Caco-2 (cell line): ENCODE results near the gene KRTCAP2. TPM values are rescaled to one million over a fixed set of nuclear protein-coding genes. Genes with fewer than 3 reads are reported as not detected.

ENCODE experiments used
- BruUV-seq: library from RNA; stranded (reverse); fragments of 400-500 nt; replicated peaks from 2 replicates; lab custom pipeline; 2021; lab: Mats Ljungman, UMichigan
- CTCF ChIA-PET: fragments of 300-600 bp; sonication (Branson Sonifier 250); formaldehyde crosslinking; loops from one replicate; lab custom pipeline; 2022; ENCODE audit warnings: antibody characterized with exemption; lab: Charles Lee
- POLR2A ChIA-PET: fragments of 300-600 bp; sonication (Branson Sonifier 250); formaldehyde crosslinking; loops from one replicate; lab custom pipeline; 2022; ENCODE audit warnings: antibody characterized with exemption; lab: Charles Lee
- DNase-seq, 2 experiments: peaks; one replicate each; pipeline versions ENCODE4 v3.0.0 to v3.0.0-alpha.2; 2020 to 2022
- H3K27me3 ChIP-seq: replicated peaks from 2 replicates; pipeline ENCODE4 v1.6.0; 2011; ENCODE audit warnings: low read length; ENCODE audit not compliant: control insufficient read depth, insufficient read depth
- H3K36me3 ChIP-seq: 2 replicates; pipeline ENCODE4 v1.5.1; 2011; ENCODE audit warnings: low read length; ENCODE audit not compliant: control insufficient read depth, insufficient read depth
- H3K4me1 ChIP-seq: fragments of 250-450 bp; sonication (Bioruptor Pico); 2 replicates; pipeline ENCODE4 v1.5.1; 2020; ENCODE audit warnings: mild to moderate bottlenecking
- H3K4me3 ChIP-seq: 2 replicates; pipeline ENCODE4 v1.5.1; 2011; ENCODE audit warnings: low read depth, mild to moderate bottlenecking, control low read depth, low read length
- H3K9me3 ChIP-seq: fragments of 250-450 bp; sonication (Bioruptor Pico); 2 replicates; pipeline ENCODE4 v1.5.1; 2020; ENCODE audit warnings: mild to moderate bottlenecking, moderate library complexity
- H3K27ac Mint-ChIP-seq: one replicate; pipeline ENCODE4 v1.8.0; 2022; ENCODE audit warnings: mixed read lengths; ENCODE audit not compliant: unreplicated experiment
- H3K27me3 Mint-ChIP-seq: one replicate; pipeline ENCODE4 v1.8.0; 2022; ENCODE audit warnings: mixed read lengths; ENCODE audit not compliant: insufficient read depth, unreplicated experiment
- H3K36me3 Mint-ChIP-seq: one replicate; pipeline ENCODE4 v1.8.0; 2022; ENCODE audit warnings: mild to moderate bottlenecking, mixed read lengths; ENCODE audit not compliant: insufficient read depth, unreplicated experiment
- H3K4me1 Mint-ChIP-seq: one replicate; pipeline ENCODE4 v1.8.0; 2022; ENCODE audit warnings: low read depth, mixed read lengths; ENCODE audit not compliant: unreplicated experiment
- H3K4me3 Mint-ChIP-seq: one replicate; pipeline ENCODE4 v1.8.0; 2022; ENCODE audit warnings: mild to moderate bottlenecking, moderate library complexity, mixed read lengths; ENCODE audit not compliant: unreplicated experiment
- H3K9me3 Mint-ChIP-seq: one replicate; pipeline ENCODE4 v1.8.0; 2022; ENCODE audit warnings: mixed read lengths; ENCODE audit not compliant: unreplicated experiment
- intact Hi-C: fragments of 100-400 bp; cut with micrococcal nuclease; formaldehyde crosslinking; loops from one replicate; pipeline ENCODE4 v1.10.0; 2022; ENCODE audit not compliant: unreplicated experiment
- total RNA-seq: library from RNA; stranded (reverse); gene quantifications from 2 replicates; pipeline ENCODE4 v1.2.3, GENCODE V29; 2022
- TF ChIP-seq, protein P1 (sequence below), 2 experiments: fragments of 200-600 bp in 1 of 2; IDR thresholded peaks; 1 replicate in 1 of 2; 2 replicates in 1 of 2; pipeline versions ENCODE4 v1.5.1 to v1.8.0; 2011 to 2022; ENCODE audit warnings: antibody characterized with exemption in 1 of 2, control low read depth in 1 of 2, inconsistent platforms in 1 of 2, low read depth in 1 of 2, low read length in 1 of 2, mild to moderate bottlenecking in 1 of 2, moderate library complexity in 1 of 2; ENCODE audit not compliant: insufficient read depth in 1 of 2, severe bottlenecking in 1 of 2, unreplicated experiment in 1 of 2

KRTCAP2 gene
- total RNA-seq, 1 experiment from 2014 or later: 215 TPM

DNA sequence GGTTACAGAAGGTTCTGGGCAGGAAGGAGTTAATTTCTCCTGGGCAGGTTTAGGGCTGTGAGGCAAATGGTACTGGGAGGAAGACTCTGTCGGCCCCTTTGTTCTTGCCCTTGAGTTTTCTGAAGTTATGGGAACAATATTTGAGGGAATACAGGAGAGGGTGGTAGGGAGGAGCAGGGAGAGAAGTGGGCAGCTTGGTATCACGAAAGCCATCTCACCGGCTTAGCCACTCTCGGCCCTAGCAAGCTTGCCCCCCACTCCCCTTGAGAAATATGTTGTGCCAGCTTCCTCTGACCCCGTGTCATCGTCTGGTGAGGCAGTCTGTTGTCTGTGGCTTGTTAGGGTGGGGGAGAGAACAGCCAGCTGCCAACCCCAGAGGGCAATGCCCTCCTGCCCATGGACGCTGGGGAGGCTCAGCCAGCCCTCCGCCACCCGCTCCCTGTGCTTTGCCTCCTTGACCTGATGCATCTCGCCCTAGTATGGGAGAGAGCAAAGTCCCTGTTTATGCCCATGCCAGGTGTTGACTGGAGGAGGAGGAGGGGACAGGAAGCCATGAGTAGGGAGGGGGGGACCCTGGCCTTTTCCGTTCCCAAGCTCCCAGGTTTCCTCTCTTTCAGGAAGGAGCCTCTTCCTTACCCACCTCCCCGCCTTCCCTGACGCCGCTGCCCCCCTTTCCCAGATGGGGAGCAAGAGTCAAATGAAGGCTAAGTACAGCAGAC lies 44.2 kb downstream of the KRTCAP2 start:
- intact Hi-C loops: loop anchor here (5.0 kb wide), 1 partner anchor 127 kb away; the partner anchor contains the start of gene ZBTB7B
- Mint-ChIP-seq H3K4me3 (peak overlapping the region; percentile 89), H3K9me3 (no peaks in the 10 kb centered on the region), H3K27ac (peak overlapping the region; percentile 80), H3K36me3 (peaks cover 57% of the 10 kb centered on the region), H3K27me3 (no peaks in the 10 kb centered on the region), H3K4me1 (peaks cover 52% of the 10 kb centered on the region)
- BruUV-seq: TSS peak; percentile 61
- peaks cover 9% of the 10 kb centered on the region for H3K36me3 ChIP-seq
- ChIA-PET CTCF (interaction anchor here (0.7 to 3.7 kb wide), 4 partner anchors 37 to 65 kb away, joined by 3 to 16 read pairs (median 10); partner anchors contain the start of gene KRTCAP2), POLR2A (interaction anchor here (1.2 kb wide), 1 partner anchor 9 kb away, joined by 3 read pairs; no protein-coding TSS in a partner anchor)
- TF ChIP-seq, protein P1, sequence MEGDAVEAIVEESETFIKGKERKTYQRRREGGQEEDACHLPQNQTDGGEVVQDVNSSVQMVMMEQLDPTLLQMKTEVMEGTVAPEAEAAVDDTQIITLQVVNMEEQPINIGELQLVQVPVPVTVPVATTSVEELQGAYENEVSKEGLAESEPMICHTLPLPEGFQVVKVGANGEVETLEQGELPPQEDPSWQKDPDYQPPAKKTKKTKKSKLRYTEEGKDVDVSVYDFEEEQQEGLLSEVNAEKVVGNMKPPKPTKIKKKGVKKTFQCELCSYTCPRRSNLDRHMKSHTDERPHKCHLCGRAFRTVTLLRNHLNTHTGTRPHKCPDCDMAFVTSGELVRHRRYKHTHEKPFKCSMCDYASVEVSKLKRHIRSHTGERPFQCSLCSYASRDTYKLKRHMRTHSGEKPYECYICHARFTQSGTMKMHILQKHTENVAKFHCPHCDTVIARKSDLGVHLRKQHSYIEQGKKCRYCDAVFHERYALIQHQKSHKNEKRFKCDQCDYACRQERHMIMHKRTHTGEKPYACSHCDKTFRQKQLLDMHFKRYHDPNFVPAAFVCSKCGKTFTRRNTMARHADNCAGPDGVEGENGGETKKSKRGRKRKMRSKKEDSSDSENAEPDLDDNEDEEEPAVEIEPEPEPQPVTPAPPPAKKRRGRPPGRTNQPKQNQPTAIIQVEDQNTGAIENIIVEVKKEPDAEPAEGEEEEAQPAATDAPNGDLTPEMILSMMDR (IDR thresholded peaks at IDR 0.05; ENCODE audit: insufficient read depth in 1 of 2, low read depth in 1 of 2, low read length in 1 of 2, severe bottlenecking in 1 of 2, unreplicated experiment in 1 of 2): no peak
- no peaks in the 10 kb centered on the region for H3K9me3 ChIP-seq
- H3K4me1 ChIP-seq: peaks cover 49% of the 10 kb centered on the region
- no peaks in the 10 kb centered on the region for H3K27me3 ChIP-seq
- H3K4me3 ChIP-seq: peak overlapping the region; percentile 68
- peak; percentile 35 to 54 for DNase-seq

DNA sequence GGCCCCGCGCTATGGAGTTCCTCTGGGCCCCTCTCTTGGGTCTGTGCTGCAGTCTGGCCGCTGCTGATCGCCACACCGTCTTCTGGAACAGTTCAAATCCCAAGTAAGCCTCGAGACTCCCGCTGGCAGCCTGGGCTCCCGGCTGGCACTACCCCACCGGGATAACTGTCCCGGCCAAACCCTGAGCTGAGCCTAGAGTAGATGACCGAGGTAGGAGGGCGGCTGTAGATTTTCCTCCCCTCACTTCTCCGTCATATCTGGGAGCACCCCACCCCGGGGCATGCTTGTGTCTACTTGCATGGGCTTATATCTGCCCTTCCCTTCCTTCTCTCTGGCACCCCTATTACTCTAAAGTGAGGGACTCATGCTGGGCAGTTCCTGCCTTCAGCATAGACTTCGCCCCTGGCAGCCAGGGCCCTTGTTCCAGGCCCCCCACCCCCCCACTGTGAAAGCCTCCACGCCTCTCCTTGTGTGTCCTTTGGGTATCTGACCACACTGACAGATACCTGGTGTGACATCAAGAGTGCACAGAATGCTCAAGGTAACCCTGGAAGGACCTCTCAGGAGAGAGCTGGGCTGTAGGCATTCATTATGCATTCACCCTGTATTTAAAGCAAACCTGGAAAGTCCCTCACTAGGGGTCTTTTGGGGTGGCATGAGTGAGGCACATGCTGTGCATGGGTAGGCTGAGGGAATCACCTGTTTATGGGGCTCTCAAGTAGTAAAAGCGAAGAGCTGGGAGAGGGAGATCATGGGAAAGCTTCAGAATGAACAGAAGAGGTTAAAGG lies 44.9 kb downstream of the KRTCAP2 start:
- no peaks in the 10 kb centered on the region for H3K9me3 Mint-ChIP-seq
- intact Hi-C loops: loop anchor here (5.0 kb wide), 1 partner anchor 126 kb away; the partner anchor contains the start of gene ZBTB7B
- POLR2A ChIA-PET: interaction anchor here (0.6 kb wide), 1 partner anchor 183 kb away, joined by 7 read pairs; no protein-coding TSS in a partner anchor

More for the DNA sequence above, 44.9 kb downstream of the KRTCAP2 start:
- peaks cover 5% of the 10 kb centered on the region for H3K36me3 ChIP-seq
- H3K27ac Mint-ChIP-seq: peak overlapping the region; percentile 80
- peak overlapping the region; percentile 89 for H3K4me3 Mint-ChIP-seq
- CTCF ChIA-PET: interaction anchor here (0.7 to 3.7 kb wide), 4 partner anchors 37 to 65 kb away, joined by 3 to 16 read pairs (median 6); no protein-coding TSS in a partner anchor
- peaks cover 45% of the 10 kb centered on the region for H3K4me1 Mint-ChIP-seq
- no peaks in the 10 kb centered on the region for H3K27me3 Mint-ChIP-seq
- H3K27me3 ChIP-seq: no peaks in the 10 kb centered on the region
- DNase-seq: no peak
- H3K4me1 ChIP-seq: peaks cover 53% of the 10 kb centered on the region
- peaks cover 49% of the 10 kb centered on the region for H3K36me3 Mint-ChIP-seq
- no peaks in the 10 kb centered on the region for H3K9me3 ChIP-seq
- no TSS peak for BruUV-seq
- H3K4me3 ChIP-seq: peak overlapping the region; percentile 68
- TF ChIP-seq, protein P1 (IDR thresholded peaks at IDR 0.05; ENCODE audit: insufficient read depth in 1 of 2, low read depth in 1 of 2, low read length in 1 of 2, severe bottlenecking in 1 of 2, unreplicated experiment in 1 of 2): no peak
